GM23248 (cell line): ENCODE data around the gene KIF5B. TPM values are rescaled to one million over a fixed set of nuclear protein-coding genes. Genes with fewer than 3 reads are reported as not detected.

Experiments
- DNase-seq: peaks from one replicate; pipeline ENCODE4 v3.0.0-alpha.2; 2015
- H2AFZ ChIP-seq: fragments of 200-600 bp; sonication (generic); 2 replicates; pipeline ENCODE4 v1.6.1; 2016; ENCODE audit warnings: antibody characterized with exemption
- H3F3A ChIP-seq: fragments of 200-600 bp; sonication (generic); 2 replicates; pipeline ENCODE4 v1.6.1; 2016; ENCODE audit warnings: mild to moderate bottlenecking, antibody characterized with exemption, mixed run types; ENCODE audit not compliant: insufficient read depth
- H3K27ac ChIP-seq: fragments of 200-600 bp; sonication (generic); 2 replicates; pipeline ENCODE4 v1.5.1; 2016; ENCODE audit warnings: mild to moderate bottlenecking
- H3K27me3 ChIP-seq: fragments of 200-600 bp; sonication (generic); replicated peaks from 2 replicates; pipeline ENCODE4 v1.6.1; 2016; ENCODE audit warnings: mild to moderate bottlenecking; ENCODE audit not compliant: insufficient read depth
- H3K36me3 ChIP-seq: fragments of 200-600 bp; sonication (generic); 2 replicates; pipeline ENCODE4 v1.6.1; 2016; ENCODE audit warnings: low read depth, mild to moderate bottlenecking
- H3K4me1 ChIP-seq: fragments of 200-600 bp; sonication (generic); 2 replicates; pipeline ENCODE4 v1.6.1; 2016; ENCODE audit warnings: mild to moderate bottlenecking; ENCODE audit not compliant: insufficient read depth
- H3K4me2 ChIP-seq: fragments of 200-600 bp; sonication (generic); one replicate; pipeline ENCODE4 v1.6.1; 2016; ENCODE audit warnings: mild to moderate bottlenecking; ENCODE audit not compliant: unreplicated experiment
- H3K4me3 ChIP-seq: fragments of 200-600 bp; sonication (generic); 2 replicates; pipeline ENCODE4 v1.5.1; 2016; ENCODE audit warnings: mild to moderate bottlenecking
- H3K79me2 ChIP-seq: fragments of 200-600 bp; sonication (generic); 2 replicates; pipeline ENCODE4 v1.6.1; 2016; ENCODE audit warnings: mild to moderate bottlenecking; ENCODE audit not compliant: insufficient read depth
- H3K9ac ChIP-seq: fragments of 200-600 bp; sonication (generic); 2 replicates; pipeline ENCODE4 v1.6.1; 2016; ENCODE audit warnings: mild to moderate bottlenecking
- H3K9me2 ChIP-seq: fragments of 200-600 bp; sonication (generic); 2 replicates; pipeline ENCODE4 v1.6.1; 2016; ENCODE audit warnings: mixed run types, mild to moderate bottlenecking, moderate library complexity; ENCODE audit not compliant: insufficient read depth
- H3K9me3 ChIP-seq: fragments of 200-600 bp; sonication (generic); one replicate; pipeline ENCODE4 v1.6.1; 2017; ENCODE audit warnings: low read depth
- H4K20me1 ChIP-seq: fragments of 200-600 bp; sonication (generic); 2 replicates; pipeline ENCODE4 v1.6.0; 2016; ENCODE audit not compliant: insufficient read depth
- EZH2 ChIP-seq: fragments of 200-600 bp; sonication (generic); IDR thresholded peaks from 2 replicates; pipeline ENCODE4 v1.6.1; 2018; ENCODE audit warnings: antibody characterized with exemption, mild to moderate bottlenecking; ENCODE audit not compliant: insufficient read depth, poor library complexity, severe bottlenecking
- EZH2phosphoT487 ChIP-seq: fragments of 200-600 bp; sonication (generic); IDR thresholded peaks from 2 replicates; pipeline ENCODE4 v1.6.1; 2018; ENCODE audit warnings: antibody characterized with exemption, moderate library complexity, mild to moderate bottlenecking, low read depth; ENCODE audit not compliant: insufficient read depth
- WGBS, 2 experiments: methylation state at CpG; one replicate each; pipeline ENCODE4 v1.1.6; 2015 to 2017; ENCODE audit warnings: low lambda C conversion rate in 2 of 2, low coverage in 1 of 2; ENCODE audit errors: missing lambda C conversion rate in 2 of 2; 5-methylcytosine and 5-hydroxymethylcytosine counted together
- in situ Hi-C: fragments of 300-500 bp; cut with MboI; formaldehyde crosslinking; loops from 2 replicates; pipeline ENCODE4 v1.15.0; 2020
- polyA plus RNA-seq: library from polyadenylated mRNA; unstranded; fragments of >200 nt; fragmentation: Nextera tagmentation; extraction: Ambion mirVana; gene quantifications from 2 replicates; pipeline ENCODE4 v1.2.1, GENCODE V29; 2016
- total RNA-seq: library from RNA; depleted of rRNA; stranded (reverse); fragments of >200 nt; shearing (Covaris generic); gene quantifications from 2 replicates; pipeline ENCODE4 v1.2.3, GENCODE V29; 2014; rRNA removed

The KIF5B gene
- total RNA-seq: 133 and 137 TPM in 2 replicates
- polyA plus RNA-seq: 79.6 and 81.5 TPM in 2 replicates

- Histone ChIP-seq H3K4me2 (peak within 1 kb of the TSS; percentile 97), H3K4me3 (peak within 1 kb of the TSS; percentile 93), H2AFZ (peak within 1 kb of the TSS; percentile 97), H3K9me3 (no peaks in the 10 kb centered on the region), H3K9ac (peak within 1 kb of the TSS; percentile 89), H3K36me3 (no peaks in the 10 kb centered on the region), H3K9me2 (no peaks in the 10 kb centered on the region), H3K4me1 (peaks cover 32% of the 10 kb centered on the region), H3K79me2 (peaks cover 48% of the 10 kb centered on the region), H3F3A (peaks cover 30% of the 10 kb centered on the region), H3K27ac (peak within 1 kb of the TSS; percentile 80), H4K20me1 (peaks cover 35% of the 10 kb centered on the region; the same call in 1 of the 2 replicates), H3K27me3 (no peaks in the 10 kb centered on the region)
- in situ Hi-C loops: no loop called here
- WGBS, 2 experiments: 1% methylated on average over 39 to 59 of the region's 63 CpGs
- peak; percentile 94 for DNase-seq
- TF ChIP-seq EZH2phosphoT487 (no peak), EZH2 (no peak)
Observed at GRCh38 chr10:32056136-32057035, at the start of gene KIF5B. Gene KIF5B, minus strand, starts transcription at chr10:32056425. Its CDS starts 452 bp downstream, at chr10:32055973.

GRCh38 chr10:32105782-32106382, 49.7 kb upstream of the KIF5B start:
- no peak overlapping the region for H3K4me2 ChIP-seq
- in situ Hi-C loops: no loop called here

GRCh38 chr10:32104622-32105509, 48.6 kb upstream of the KIF5B start:
- WGBS, 2 experiments: 80 to 84% methylated on average over 5 of the region's 5 CpGs
- H3K9me3 ChIP-seq: no peaks in the 10 kb centered on the region
- no peaks in the 10 kb centered on the region for H3K27me3 ChIP-seq
- H3K9me2 ChIP-seq: no peaks in the 10 kb centered on the region
- no peak for TF ChIP-seq EZH2phosphoT487
- TF ChIP-seq EZH2: no peak
- H3K9ac ChIP-seq: no peak overlapping the region
- no peaks in the 10 kb centered on the region for H3F3A ChIP-seq
- no peaks in the 10 kb centered on the region for H3K79me2 ChIP-seq
- no peak overlapping the region for H3K27ac ChIP-seq
- no peak overlapping the region for H3K4me3 ChIP-seq
- peak; percentile 33 for DNase-seq
- no peak overlapping the region for H2AFZ ChIP-seq
- no peaks in the 10 kb centered on the region for H3K36me3 ChIP-seq
- no peaks in the 10 kb centered on the region for H3K4me1 ChIP-seq
- H3K4me2 ChIP-seq: no peak overlapping the region
- in situ Hi-C loops: no loop called here
- no peaks in the 10 kb centered on the region for H4K20me1 ChIP-seq

More at GRCh38 chr10:32105782-32106382, 49.7 kb upstream of the KIF5B start:
- H3K79me2 ChIP-seq: no peaks in the 10 kb centered on the region
- no peaks in the 10 kb centered on the region for H3K27me3 ChIP-seq
- no peaks in the 10 kb centered on the region for H3K4me1 ChIP-seq
- 81 to 88% methylated on average over 7 of the region's 7 CpGs for WGBS, 2 experiments
- no peak overlapping the region for H3K9ac ChIP-seq
- no peaks in the 10 kb centered on the region for H4K20me1 ChIP-seq
- H2AFZ ChIP-seq: no peak overlapping the region
- H3F3A ChIP-seq: no peaks in the 10 kb centered on the region
- H3K9me2 ChIP-seq: no peaks in the 10 kb centered on the region
- no peak overlapping the region for H3K4me3 ChIP-seq
- no peak for TF ChIP-seq EZH2phosphoT487
- H3K36me3 ChIP-seq: no peaks in the 10 kb centered on the region
- no peak overlapping the region for H3K27ac ChIP-seq
- no peaks in the 10 kb centered on the region for H3K9me3 ChIP-seq
- DNase-seq: no peak

- H3K4me1 ChIP-seq: no peaks in the 10 kb centered on the region
- no peak for DNase-seq
- H3K79me2 ChIP-seq: no peaks in the 10 kb centered on the region
- H3K9me2 ChIP-seq: no peaks in the 10 kb centered on the region
- no peak overlapping the region for H3K4me2 ChIP-seq
- no peaks in the 10 kb centered on the region for H3K9me3 ChIP-seq
- H2AFZ ChIP-seq: no peak overlapping the region
- H3K27me3 ChIP-seq: no peaks in the 10 kb centered on the region
- no peak overlapping the region for H3K27ac ChIP-seq
- TF ChIP-seq EZH2 (no peak), EZH2phosphoT487 (no peak)
- H3F3A ChIP-seq: no peaks in the 10 kb centered on the region
- H3K36me3 ChIP-seq: no peaks in the 10 kb centered on the region
- no peak overlapping the region for H3K9ac ChIP-seq
- no peak overlapping the region for H3K4me3 ChIP-seq
- H4K20me1 ChIP-seq: no peaks in the 10 kb centered on the region
- in situ Hi-C loops: no loop called here
- 10 to 17% methylated on average over 3 of the region's 3 CpGs for WGBS, 2 experiments
Observed at GRCh38 chr10:32104181-32104580, 48.0 kb upstream of the KIF5B start.
